ENCODE data around the gene TSHZ2.

Gene TSHZ2

DNA sequence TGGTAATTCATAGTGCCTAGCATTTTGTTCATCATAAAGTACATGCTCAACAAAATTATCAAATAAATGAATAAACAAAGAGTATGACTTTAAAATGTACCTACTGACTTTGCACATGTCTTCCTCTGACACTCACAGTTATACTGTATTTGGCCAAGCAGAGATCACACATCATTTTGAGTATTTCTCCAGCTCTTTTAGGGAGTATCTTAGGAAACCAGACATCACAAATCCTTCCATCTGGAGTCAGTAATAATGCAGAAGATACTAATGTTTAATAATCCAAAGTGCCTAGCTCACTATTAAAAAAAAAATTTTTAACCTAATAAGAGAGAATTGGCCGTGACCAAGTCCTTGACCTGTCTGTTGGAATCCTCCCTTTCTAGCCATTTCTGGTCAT, 466.9 kb downstream of the TSHZ2 start:
- TF ChIP-seq CTCF (IDR thresholded peaks at IDR 0.05; ENCODE audit: low read depth, low read length, missing control alignments), result no peak
- no peak overlapping the region for H3K4me3 ChIP-seq (replicated peaks; ENCODE audit: low read depth, low read length)
- DNase-seq (ENCODE audit: extremely low read depth, low read depth), result no peak

DNA sequence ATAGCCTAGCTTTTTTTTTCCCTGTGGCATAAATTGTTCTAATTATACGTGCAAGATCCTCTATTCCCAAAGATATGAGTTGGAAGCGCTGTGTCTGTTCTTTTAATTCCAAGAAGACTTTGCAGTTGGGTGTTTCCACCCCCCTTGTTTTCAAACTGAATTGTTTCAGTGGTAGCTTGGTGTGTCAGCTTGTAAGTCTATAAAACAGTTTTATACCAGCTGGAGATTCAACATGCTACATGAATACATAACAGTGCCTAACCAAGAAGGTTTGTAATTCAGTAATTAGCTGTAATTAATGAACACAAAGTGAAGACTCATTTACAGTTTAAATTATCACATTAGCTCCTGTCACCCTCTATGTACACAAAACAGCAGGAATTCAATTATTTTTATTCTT, 467.5 kb downstream of the TSHZ2 start:
- no peak for DNase-seq (ENCODE audit: extremely low read depth, low read depth)
- TF ChIP-seq CTCF (IDR thresholded peaks at IDR 0.05; ENCODE audit: low read depth, low read length, missing control alignments), result no peak
- no peak overlapping the region for H3K4me3 ChIP-seq (replicated peaks; ENCODE audit: low read depth, low read length)

- DNase-seq (ENCODE audit: extremely low read depth, low read depth), result no peak
- no peak overlapping the region for H3K4me3 ChIP-seq (replicated peaks; ENCODE audit: low read depth, low read length)
- TF ChIP-seq CTCF (IDR thresholded peaks at IDR 0.05; ENCODE audit: low read depth, low read length, missing control alignments), result no peak
Observed at GRCh38 chr20:53444401-53445149, 472.4 kb downstream of the TSHZ2 start.

- no peak for DNase-seq (ENCODE audit: extremely low read depth, low read depth)
- H3K4me3 ChIP-seq (replicated peaks; ENCODE audit: low read depth, low read length), result no peak overlapping the region
- no peak for TF ChIP-seq CTCF (IDR thresholded peaks at IDR 0.05; ENCODE audit: low read depth, low read length, missing control alignments)
Observed at GRCh38 chr20:53445321-53445731, 473.2 kb downstream of the TSHZ2 start.

DNA sequence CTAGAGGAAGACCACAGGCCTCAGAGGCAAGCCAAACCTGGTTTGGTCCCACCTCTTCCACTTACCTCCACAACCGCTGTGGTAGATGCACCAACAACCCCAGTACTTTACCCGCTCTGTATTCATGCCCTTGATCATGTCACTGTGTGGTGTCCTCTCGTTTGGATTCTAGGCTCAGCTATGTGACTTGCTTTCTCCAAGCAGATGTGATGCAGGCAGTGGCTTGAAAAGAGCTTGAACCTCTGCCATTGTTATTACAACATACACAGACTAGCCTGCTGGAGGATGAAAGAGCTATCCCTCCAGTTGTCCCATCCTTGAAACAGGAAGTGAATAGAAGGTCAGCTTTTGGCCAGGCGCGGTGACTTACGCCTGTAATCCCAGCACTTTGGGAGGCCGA, 473.8 kb downstream of the TSHZ2 start:
- no peak for TF ChIP-seq CTCF (IDR thresholded peaks at IDR 0.05; ENCODE audit: low read depth, low read length, missing control alignments)
- DNase-seq (ENCODE audit: extremely low read depth, low read depth), result no peak
- no peak overlapping the region for H3K4me3 ChIP-seq (replicated peaks; ENCODE audit: low read depth, low read length)

GRCh38 chr20:53447316-53447715, 475.2 kb downstream of the TSHZ2 start:
- H3K4me3 ChIP-seq (replicated peaks; ENCODE audit: low read depth, low read length), result no peak overlapping the region
- no peak for DNase-seq (ENCODE audit: extremely low read depth, low read depth)
- TF ChIP-seq CTCF (IDR thresholded peaks at IDR 0.05; ENCODE audit: low read depth, low read length, missing control alignments), result no peak

DNA sequence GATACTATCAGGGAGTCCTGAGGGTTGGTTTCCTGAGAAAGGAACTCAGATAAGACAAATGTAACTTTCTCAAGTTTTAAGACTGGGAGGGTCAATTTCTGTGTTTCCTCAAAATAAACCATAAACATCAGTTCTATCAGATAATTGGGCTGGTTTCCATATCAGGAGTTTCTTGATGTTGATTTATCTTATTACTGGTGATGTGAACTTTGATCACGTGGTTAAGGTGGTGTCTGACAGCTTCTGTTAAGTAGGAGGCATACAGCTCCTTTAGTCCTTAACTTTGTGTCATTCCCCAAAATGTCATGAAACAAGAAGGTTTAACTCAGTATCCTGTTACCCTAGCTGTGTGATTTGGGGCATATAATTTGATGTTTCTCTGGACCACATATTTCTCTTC, 476.3 kb downstream of the TSHZ2 start:
- no peak for TF ChIP-seq CTCF (IDR thresholded peaks at IDR 0.05; ENCODE audit: low read depth, low read length, missing control alignments)
- H3K4me3 ChIP-seq (replicated peaks; ENCODE audit: low read depth, low read length), result no peak overlapping the region
- DNase-seq (ENCODE audit: extremely low read depth, low read depth), result no peak
